Fibroblast of pulmonary artery (primary cell): ENCODE measurements around the gene PTPRK.
A peak's percentile ranks its signal among the peaks of the same experiment; 100 is the strongest.
"Not testable (repeated sequence)": the region's sequence is repeated elsewhere in the genome, so short reads cannot be mapped to it uniquely, and the experiment has no call there.

ENCODE experiments used
- DNase-seq: peaks from one replicate; pipeline ENCODE4 v3.0.0-alpha.2; 2010; ENCODE audit warnings: low read depth
- H3K4me3 ChIP-seq: replicated peaks from 2 replicates; pipeline ENCODE4 v1.5.1; 2011; ENCODE audit warnings: low read depth, mild to moderate bottlenecking, control low read depth, low read length, moderate library complexity
- CTCF ChIP-seq: IDR thresholded peaks from 2 replicates; pipeline ENCODE4 v1.5.1; 2011; ENCODE audit warnings: mild to moderate bottlenecking, control low read depth, low read length, inconsistent platforms; ENCODE audit errors: missing control alignments

Gene PTPRK

DNA sequence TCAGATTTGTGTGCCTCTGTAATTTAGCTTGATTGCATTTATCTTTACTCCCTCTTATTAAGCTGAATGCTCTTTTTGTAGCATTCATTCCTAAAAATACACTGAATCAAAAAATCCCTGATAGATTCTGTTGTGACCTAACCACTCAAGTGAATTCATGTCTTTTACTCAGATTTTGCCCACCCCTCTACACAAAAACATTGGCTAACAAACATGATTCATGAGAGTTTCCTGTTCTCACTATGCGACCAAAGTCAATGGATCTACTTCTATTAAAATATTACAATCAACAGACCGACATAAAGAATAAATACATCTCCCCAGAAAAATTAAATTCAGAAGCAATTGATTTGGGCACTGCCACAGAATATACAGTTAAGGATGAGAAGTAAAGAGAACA, 520.0 kb downstream of the PTPRK start:
- H3K4me3 ChIP-seq = no peak overlapping the region
- no peak for TF ChIP-seq CTCF
- peak; percentile 10 for DNase-seq

GRCh38 chr6:127998985-127999384, 521.4 kb downstream of the PTPRK start:
- no peak for TF ChIP-seq CTCF
- no peak overlapping the region for H3K4me3 ChIP-seq

GRCh38 chr6:127997496-127998164, 522.8 kb downstream of the PTPRK start:
- no peak overlapping the region for H3K4me3 ChIP-seq
- no peak for TF ChIP-seq CTCF
- DNase-seq = no peak

More at GRCh38 chr6:127998985-127999384, 521.4 kb downstream of the PTPRK start:
- DNase-seq = no peak

GRCh38 chr6:127996925-127997324, 523.5 kb downstream of the PTPRK start:
- no peak for TF ChIP-seq CTCF
- H3K4me3 ChIP-seq = no peak overlapping the region
- DNase-seq = no peak

DNA sequence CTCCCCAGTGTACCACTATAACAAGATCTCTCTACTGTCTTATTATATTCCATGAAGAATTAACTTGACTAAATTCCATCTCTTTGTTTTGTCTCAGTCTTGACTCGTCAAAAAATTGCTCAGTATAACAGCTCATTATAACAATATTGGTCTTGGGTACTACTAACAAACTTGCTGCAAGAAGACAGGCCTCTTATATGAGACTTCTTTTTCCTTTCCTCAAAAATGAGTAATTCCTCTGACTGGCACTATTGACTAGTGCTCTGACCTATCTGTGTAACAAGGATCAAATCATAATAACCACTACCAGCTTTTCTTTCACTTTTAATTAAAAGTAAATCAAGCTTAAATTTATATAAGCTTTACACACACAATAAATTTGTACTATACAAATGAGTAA, 528.3 kb downstream of the PTPRK start:
- no peak overlapping the region for H3K4me3 ChIP-seq

GRCh38 chr6:127990074-127990473, 530.3 kb downstream of the PTPRK start:
- TF ChIP-seq CTCF = no peak
- DNase-seq = no peak
- H3K4me3 ChIP-seq = no peak overlapping the region

More for the DNA sequence above, 528.3 kb downstream of the PTPRK start:
- no peak for TF ChIP-seq CTCF
- no peak for DNase-seq

DNA sequence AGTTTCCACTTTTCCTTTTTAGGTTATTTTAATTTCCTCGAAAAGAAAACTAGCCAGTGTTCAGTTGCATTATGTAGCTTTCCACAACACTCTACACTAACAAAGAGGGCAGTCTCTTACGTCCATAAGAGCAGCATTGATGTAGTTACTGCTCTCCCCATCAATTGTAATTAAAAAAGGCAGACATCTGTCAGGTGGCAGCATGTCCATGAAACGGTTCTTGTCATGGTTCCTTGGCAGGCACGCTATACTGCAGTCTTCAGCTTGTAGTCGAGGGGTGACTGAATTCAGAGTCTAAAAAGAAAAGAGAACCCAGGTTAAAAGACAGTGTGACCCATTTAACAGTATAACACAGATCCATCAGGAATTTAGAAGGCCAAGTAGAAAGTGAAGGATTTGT, 539.4 kb downstream of the PTPRK start:
- no peak for DNase-seq
- H3K4me3 ChIP-seq = no peak overlapping the region
- no peak for TF ChIP-seq CTCF

- not testable (repeated sequence) for H3K4me3 ChIP-seq, DNase-seq
These were observed 542.2 kb downstream of the PTPRK start for GRCh38 chr6:127978185-127978584.
